Smooth muscle cell (in vitro differentiated cells): ENCODE measurements around the gene NHS. TPM values are rescaled to one million over a fixed set of nuclear protein-coding genes. Genes with fewer than 3 reads are reported as not detected.
"Not testable (repeated sequence)": the region's sequence is repeated elsewhere in the genome, so short reads cannot be mapped to it uniquely, and the experiment has no call there.

ENCODE experiments used
- DNase-seq: peaks from one replicate; lab custom pipeline; 2025; ENCODE audit not compliant: unreplicated experiment; lab: John Stamatoyannopoulos, UW
- H2AFZ ChIP-seq: fragments of 200-600 bp; sonication (generic); 2 replicates; pipeline ENCODE4 v1.6.0; 2016; ENCODE audit warnings: antibody characterized with exemption, low read depth, mild to moderate bottlenecking
- H3F3A ChIP-seq: fragments of 200-600 bp; sonication (generic); 2 replicates; pipeline ENCODE4 v1.6.0; 2017; ENCODE audit warnings: antibody characterized with exemption, low read depth
- H3K27ac ChIP-seq: fragments of 200-600 bp; sonication (generic); 2 replicates; pipeline ENCODE4 v1.5.1; 2016; ENCODE audit warnings: low read depth, mild to moderate bottlenecking
- H3K27me3 ChIP-seq: fragments of 200-600 bp; sonication (generic); 2 replicates; pipeline ENCODE4 v1.6.1; 2016; ENCODE audit warnings: low read depth, mild to moderate bottlenecking
- H3K36me3 ChIP-seq: fragments of 200-600 bp; sonication (generic); 2 replicates; pipeline ENCODE4 v1.5.1; 2016; ENCODE audit warnings: low read depth
- H3K4me1 ChIP-seq: fragments of 200-600 bp; sonication (generic); 2 replicates; pipeline ENCODE4 v1.5.1; 2016; ENCODE audit warnings: low read depth
- H3K4me2 ChIP-seq: fragments of 200-600 bp; sonication (generic); 2 replicates; pipeline ENCODE4 v1.6.0; 2016; ENCODE audit warnings: mild to moderate bottlenecking
- H3K4me3 ChIP-seq: fragments of 200-600 bp; sonication (generic); 2 replicates; pipeline ENCODE4 v1.5.1; 2016; ENCODE audit warnings: mild to moderate bottlenecking
- H3K79me2 ChIP-seq: fragments of 200-600 bp; sonication (generic); 2 replicates; pipeline ENCODE4 v1.6.0; 2016; ENCODE audit warnings: low read depth, mild to moderate bottlenecking
- H3K9ac ChIP-seq: fragments of 200-600 bp; sonication (generic); 2 replicates; pipeline ENCODE4 v1.6.0; 2016; ENCODE audit warnings: low read depth
- H3K9me3 ChIP-seq: fragments of 200-600 bp; sonication (generic); replicated peaks from 2 replicates; pipeline ENCODE4 v1.5.1; 2016; ENCODE audit warnings: low read depth
- H4K20me1 ChIP-seq: fragments of 200-600 bp; sonication (generic); 2 replicates; pipeline ENCODE4 v1.6.0; 2016; ENCODE audit warnings: low read depth
- CTCF ChIP-seq: fragments of 200-600 bp; sonication (generic); IDR thresholded peaks from 2 replicates; pipeline ENCODE4 v1.5.1; 2017; ENCODE audit warnings: borderline replicate concordance, mild to moderate bottlenecking, antibody characterized with exemption; ENCODE audit not compliant: insufficient read depth, poor library complexity, severe bottlenecking
- WGBS: methylation state at CpG from one replicate; pipeline ENCODE4 v1.1.7; 2016; ENCODE audit warnings: low lambda C conversion rate; 5-methylcytosine and 5-hydroxymethylcytosine counted together
- polyA plus RNA-seq: library from polyadenylated mRNA; unstranded; fragments of >200 nt; fragmentation: Nextera tagmentation; extraction: Ambion mirVana; gene quantifications from 2 replicates; pipeline ENCODE4 v1.2.1, GENCODE V29; 2016
- total RNA-seq: library from RNA; depleted of rRNA; stranded (reverse); fragments of >200 nt; gene quantifications from 2 replicates; pipeline ENCODE4 v1.2.3, GENCODE V29; 2014

Gene NHS
- total and polyA plus RNA-seq, 2 experiments from 2014 or later, result 2.6 to 9.6 TPM

- H3K4me3 ChIP-seq, result no peak overlapping the region
- H4K20me1 ChIP-seq, result no peaks in the 10 kb centered on the region
- H3K36me3 ChIP-seq, result no peaks in the 10 kb centered on the region
- 38% methylated on average over 2 of the region's 2 CpGs for WGBS
- H3K4me2 ChIP-seq, result no peak overlapping the region
- no peaks in the 10 kb centered on the region for H3K27me3 ChIP-seq
- no peak overlapping the region for H2AFZ ChIP-seq
- no peak overlapping the region for H3K9ac ChIP-seq
- H3F3A ChIP-seq, result no peaks in the 10 kb centered on the region
- H3K9me3 ChIP-seq, result no peaks in the 10 kb centered on the region
- no peaks in the 10 kb centered on the region for H3K4me1 ChIP-seq
- TF ChIP-seq CTCF, result no peak
- no peaks in the 10 kb centered on the region for H3K79me2 ChIP-seq
- no peak for DNase-seq
- peak overlapping the region; percentile 38 for H3K27ac ChIP-seq
Measured at GRCh38 chrX:17500145-17500579, 125.2 kb downstream of the NHS start.

- Histone ChIP-seq H3K36me3 (no peaks in the 10 kb centered on the region), H3K79me2 (no peaks in the 10 kb centered on the region), H4K20me1 (no peaks in the 10 kb centered on the region), H3K9me3 (no peaks in the 10 kb centered on the region), H2AFZ (no peak overlapping the region), H3K27me3 (no peaks in the 10 kb centered on the region), H3F3A (no peaks in the 10 kb centered on the region), H3K27ac (no peak overlapping the region), H3K9ac (no peak overlapping the region), H3K4me3 (no peak overlapping the region), H3K4me1 (no peaks in the 10 kb centered on the region), H3K4me2 (no peak overlapping the region)
- no peak for DNase-seq
- no peak for TF ChIP-seq CTCF
- 83% methylated on average over 6 of the region's 6 CpGs for WGBS
Measured at GRCh38 chrX:17501746-17502145, 126.7 kb downstream of the NHS start.

GRCh38 chrX:17506352-17506751 lies 131.4 kb downstream of the NHS start:
- not testable (repeated sequence) for H3F3A ChIP-seq, H3K36me3 ChIP-seq, H3K27ac ChIP-seq, H3K4me2 ChIP-seq, H2AFZ ChIP-seq, H3K9ac ChIP-seq, H3K79me2 ChIP-seq, H3K4me3 ChIP-seq, H3K4me1 ChIP-seq, H4K20me1 ChIP-seq, H3K27me3 ChIP-seq, DNase-seq, H3K9me3 ChIP-seq
- WGBS, result 83% methylated on average over 3 of the region's 3 CpGs

GRCh38 chrX:17511556-17511955 lies 136.6 kb downstream of the NHS start:
- Histone ChIP-seq H3K9ac (no peak overlapping the region), H3K4me2 (peak overlapping the region; percentile 33), H3F3A (no peaks in the 10 kb centered on the region), H3K27me3 (no peaks in the 10 kb centered on the region), H3K27ac (no peak overlapping the region), H3K4me3 (no peak overlapping the region), H3K36me3 (no peaks in the 10 kb centered on the region), H4K20me1 (no peaks in the 10 kb centered on the region), H3K79me2 (no peaks in the 10 kb centered on the region), H2AFZ (no peak overlapping the region), H3K9me3 (no peaks in the 10 kb centered on the region), H3K4me1 (no peaks in the 10 kb centered on the region)
- no peak for DNase-seq
- TF ChIP-seq CTCF, result no peak
- WGBS, result 40% methylated on average over 1 of the region's 1 CpG
